HUDEP-2 (cell line): Measurements from ENCODE around the gene NOS1AP.

Source experiments
- DNase-seq, 76 experiments: peaks; one replicate each; lab custom pipeline; 2025; ENCODE audit not compliant: unreplicated experiment in 76 of 76; lab: John Stamatoyannopoulos, UW

The NOS1AP gene

GRCh38 chr1:162087111-162087510, 17.6 kb downstream of the NOS1AP start:
- no peak for DNase-seq

GRCh38 chr1:162087574-162087973, 18.1 kb downstream of the NOS1AP start:
- no peak for DNase-seq

- no peak for DNase-seq
Observed at GRCh38 chr1:162088281-162088969, 18.9 kb downstream of the NOS1AP start.

GRCh38 chr1:162089748-162090147, 20.3 kb downstream of the NOS1AP start:
- no peak for DNase-seq

GRCh38 chr1:162090378-162090777, 20.9 kb downstream of the NOS1AP start:
- no peak for DNase-seq

GRCh38 chr1:162091681-162092524, 22.4 kb downstream of the NOS1AP start:
- no peak for DNase-seq

GRCh38 chr1:162093095-162093494, 23.6 kb downstream of the NOS1AP start:
- no peak for DNase-seq

- no peak for DNase-seq
Observed at GRCh38 chr1:162094271-162094670, 24.8 kb downstream of the NOS1AP start.

- DNase-seq = no peak
Observed at GRCh38 chr1:162094723-162095122, 25.2 kb downstream of the NOS1AP start.

GRCh38 chr1:162107911-162108310, 38.4 kb downstream of the NOS1AP start:
- no peak for DNase-seq

- DNase-seq = no peak
Observed at GRCh38 chr1:162108426-162108825, 38.9 kb downstream of the NOS1AP start.

GRCh38 chr1:162110910-162111309, 41.4 kb downstream of the NOS1AP start:
- no peak for DNase-seq

- no peak for DNase-seq
Observed at GRCh38 chr1:162111572-162111971, 42.1 kb downstream of the NOS1AP start.

GRCh38 chr1:162113419-162113818, 43.9 kb downstream of the NOS1AP start:
- no peak for DNase-seq

GRCh38 chr1:162117039-162117774, 47.7 kb downstream of the NOS1AP start:
- no peak for DNase-seq

GRCh38 chr1:162118063-162118462, 48.6 kb downstream of the NOS1AP start:
- DNase-seq = no peak

GRCh38 chr1:162128693-162129356, 59.3 kb downstream of the NOS1AP start:
- DNase-seq = no peak

GRCh38 chr1:162130308-162130707, 60.8 kb downstream of the NOS1AP start:
- no peak for DNase-seq

GRCh38 chr1:162131400-162132321, 62.2 kb downstream of the NOS1AP start:
- no peak for DNase-seq

- no peak for DNase-seq
Observed at GRCh38 chr1:162133566-162133965, 64.1 kb downstream of the NOS1AP start.
